Suppressor macrophage (primary cell): ENCODE measurements around the gene EEA1.

ENCODE experiments used
- DNase-seq, 4 experiments: peaks; one replicate each; pipeline ENCODE4 v3.0.0-alpha.2; 2020 to 2022

Gene EEA1

DNA sequence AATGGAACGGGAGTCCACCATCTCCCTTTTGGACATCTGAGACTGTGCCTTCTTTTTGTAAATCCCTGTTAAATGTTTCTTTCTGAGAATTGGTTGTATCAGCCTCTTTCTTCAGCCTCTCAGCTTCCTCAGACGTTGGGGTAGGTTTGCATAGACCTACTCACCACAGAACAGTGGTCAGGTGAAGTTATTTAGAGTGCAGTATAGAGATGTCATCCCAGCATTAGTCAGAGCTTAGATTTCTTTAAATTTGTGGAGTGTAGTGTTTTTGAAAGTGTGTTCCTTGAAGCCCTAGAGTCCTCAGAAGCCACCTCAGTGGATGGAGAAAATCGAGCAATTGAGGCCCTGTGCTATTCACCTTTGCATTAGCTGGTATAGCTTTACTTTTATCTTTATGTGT is 8.9 kb upstream of the EEA1 start:
- DNase-seq, result no peak

DNA sequence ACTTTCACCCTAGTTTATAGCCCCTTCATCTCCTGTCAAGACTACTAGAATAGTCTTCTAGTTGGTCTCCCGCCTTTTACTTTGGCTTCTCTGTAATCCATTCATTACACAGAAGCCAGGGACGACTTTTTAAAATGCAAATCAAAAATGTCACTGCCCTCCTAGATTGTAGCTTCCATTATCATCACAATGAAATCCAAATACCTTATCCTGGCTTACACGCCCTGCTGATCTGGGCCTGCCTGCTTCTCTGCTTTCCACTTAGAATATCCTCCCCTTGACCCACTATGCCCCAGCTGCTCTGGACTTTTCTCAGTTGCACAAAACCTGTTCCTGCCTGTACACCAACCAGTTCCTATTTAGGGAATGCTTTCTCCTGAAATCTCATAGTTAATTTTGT is 4.5 kb upstream of the EEA1 start:
- DNase-seq, result no peak

DNA sequence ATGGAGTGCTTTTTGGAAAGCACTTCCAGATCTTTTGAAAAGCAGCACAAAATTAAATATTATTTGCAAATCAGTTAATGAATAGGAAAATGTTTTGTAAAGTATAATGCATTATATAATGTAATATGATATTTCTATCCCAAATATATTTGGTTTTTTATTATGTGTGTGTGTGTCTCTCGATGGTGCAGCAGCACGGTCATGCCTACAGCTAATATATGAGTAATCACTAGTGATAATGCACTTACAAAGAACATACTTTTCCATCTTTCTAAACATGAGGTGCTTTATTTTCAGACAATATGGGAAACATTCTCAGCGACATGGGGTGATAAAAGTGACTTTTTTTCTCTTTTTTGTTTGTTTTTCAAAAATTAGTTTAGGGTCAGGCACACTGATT is 1.3 kb upstream of the EEA1 start:
- DNase-seq, result no peak

DNA sequence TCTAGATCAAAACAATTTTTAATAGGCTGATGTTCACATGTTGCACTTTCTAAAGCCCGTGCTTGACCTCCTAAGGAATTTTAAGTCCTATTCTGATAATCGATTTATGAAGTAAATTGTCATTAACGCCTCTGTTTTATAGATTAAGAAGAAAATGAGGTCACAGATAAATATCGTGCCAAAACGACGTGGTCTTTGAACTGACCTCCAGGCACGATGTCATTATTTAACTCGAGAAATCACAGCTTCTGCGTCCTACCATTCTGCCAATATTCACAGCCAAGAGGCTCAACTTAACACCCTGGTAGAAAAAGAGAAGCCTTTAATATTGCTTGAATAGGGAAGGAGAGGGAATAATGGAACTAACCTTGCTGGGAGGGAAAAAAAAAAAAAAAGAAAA is 888 bp upstream of the EEA1 start:
- DNase-seq, result peak in 3 of 4 experiments; percentile 21 to 46 (median 37)

DNA sequence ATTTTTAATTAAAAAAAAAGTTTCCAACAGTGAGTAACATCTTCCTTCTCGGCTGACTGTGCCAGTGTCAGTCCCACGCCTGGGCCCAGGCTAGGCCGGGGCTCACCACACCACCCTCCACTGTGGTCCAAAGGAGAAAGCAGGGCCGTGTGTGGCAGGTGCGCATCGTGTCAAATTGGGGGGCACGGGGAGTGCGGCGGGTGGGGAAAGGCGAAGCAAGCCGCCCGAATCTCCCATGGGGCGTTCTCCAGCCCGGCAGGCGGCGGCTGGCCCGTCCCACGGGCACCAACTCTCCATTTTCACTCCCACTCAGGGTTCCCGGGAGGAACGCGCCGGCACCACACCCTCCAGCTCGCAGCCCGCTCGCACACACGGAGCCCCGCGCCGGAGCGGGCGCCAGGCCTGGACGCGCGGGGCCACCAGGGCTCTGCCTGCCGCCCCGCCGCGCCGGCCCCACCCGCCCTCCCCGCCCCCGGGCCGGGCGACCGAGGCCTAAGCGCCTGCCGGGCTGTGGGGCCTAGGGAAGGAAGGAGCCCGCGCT is 604 bp downstream of the EEA1 start:
- DNase-seq, result peak in 2 of 4 experiments; percentile 53 to 70

DNA sequence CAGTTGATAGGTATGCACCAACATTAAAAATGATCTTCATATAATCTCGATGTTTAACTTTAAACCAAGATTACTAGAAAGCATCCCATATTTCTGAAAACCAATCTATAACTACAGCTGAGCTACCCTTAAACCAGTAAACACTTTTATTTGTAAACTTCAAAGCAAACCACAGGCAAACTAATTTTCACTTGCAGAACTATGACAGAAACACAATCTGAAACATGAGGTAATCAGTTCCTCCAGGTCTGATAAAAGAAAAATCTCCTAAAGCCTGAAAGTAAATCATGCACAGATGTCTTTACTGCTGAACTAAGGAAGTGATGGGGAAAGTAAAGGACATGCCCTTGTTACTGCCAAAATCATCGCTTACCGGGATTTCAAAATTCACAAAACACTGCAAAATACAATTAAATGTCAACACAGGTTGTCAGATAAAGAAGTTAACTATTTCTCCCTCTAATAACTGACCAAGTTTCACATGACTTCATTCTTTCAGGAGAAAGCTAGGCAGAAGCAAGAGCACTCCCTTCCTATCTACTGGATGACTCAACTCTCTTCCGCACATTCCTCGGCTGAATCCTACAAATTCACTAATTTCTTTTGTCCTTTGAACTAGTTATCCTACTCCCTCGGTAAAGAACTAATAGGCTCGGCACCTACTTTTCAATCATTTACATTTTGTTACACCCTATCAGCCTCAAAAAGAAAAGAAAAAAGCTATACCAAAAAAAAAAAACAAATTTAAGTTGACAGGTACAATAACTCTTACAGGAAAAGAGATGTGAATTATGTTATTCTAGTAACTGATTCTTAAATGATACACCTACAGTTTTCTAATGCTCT is 1.4 kb downstream of the EEA1 start:
- DNase-seq, result peak; percentile 31 to 63 (median 50)

DNA sequence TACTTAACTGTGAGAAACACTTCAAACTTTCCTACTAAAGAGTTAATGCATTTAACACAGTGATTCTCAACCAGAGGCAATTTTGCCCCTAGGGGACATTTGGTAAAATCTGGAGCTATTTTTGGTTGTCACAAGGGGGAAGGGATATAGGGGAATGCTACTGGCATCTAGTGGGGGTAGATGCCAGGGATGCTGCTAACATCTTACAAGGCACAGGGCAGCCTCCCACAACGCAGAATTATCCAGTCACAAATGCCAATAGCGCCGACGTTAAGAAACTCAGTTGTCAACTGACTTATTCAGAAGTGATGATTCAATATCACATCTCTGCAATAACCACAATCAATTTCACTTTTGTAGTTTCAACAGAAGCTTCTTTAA is 2.0 kb downstream of the EEA1 start:
- peak; percentile 54 to 80 (median 71) for DNase-seq

DNA sequence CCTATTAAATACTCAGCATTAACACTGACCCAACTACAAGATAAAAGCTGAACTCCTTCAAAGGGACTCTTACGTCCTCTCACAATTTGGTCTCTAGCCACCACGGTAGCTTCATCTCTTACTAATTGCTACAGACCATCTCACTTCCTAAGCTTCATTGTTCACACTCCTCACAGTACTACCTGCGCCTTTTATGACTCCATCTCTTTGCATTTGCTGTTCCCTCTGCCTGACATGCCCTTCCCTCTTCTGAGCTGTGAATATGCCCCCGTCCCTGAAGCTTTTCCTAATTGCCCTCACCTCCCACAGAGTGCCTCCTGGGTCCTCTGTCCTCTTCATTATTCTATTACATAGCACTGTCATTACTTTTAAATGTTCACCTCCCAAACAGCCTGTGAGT is 2.5 kb downstream of the EEA1 start:
- no peak for DNase-seq

DNA sequence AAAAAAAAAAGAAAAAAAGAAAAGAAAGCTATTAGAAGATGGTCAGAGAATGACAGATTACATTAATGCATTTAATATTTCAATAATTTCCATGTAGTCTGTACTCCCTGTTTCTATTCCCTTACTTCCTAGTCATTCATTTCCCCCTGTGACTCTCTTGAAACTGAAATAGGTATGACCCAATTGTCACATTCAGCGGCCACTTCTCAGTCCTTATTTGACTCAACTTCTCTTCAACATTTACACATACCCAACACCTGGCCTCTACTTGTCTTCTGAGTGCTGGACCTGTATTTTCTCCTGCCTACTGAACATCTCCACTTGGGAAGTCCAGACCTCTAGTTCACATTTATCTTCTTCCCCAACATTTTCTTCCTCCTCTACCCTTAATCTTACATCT is 7.2 kb downstream of the EEA1 start:
- DNase-seq, result peak in 2 of 4 experiments; percentile 29 to 35

DNA sequence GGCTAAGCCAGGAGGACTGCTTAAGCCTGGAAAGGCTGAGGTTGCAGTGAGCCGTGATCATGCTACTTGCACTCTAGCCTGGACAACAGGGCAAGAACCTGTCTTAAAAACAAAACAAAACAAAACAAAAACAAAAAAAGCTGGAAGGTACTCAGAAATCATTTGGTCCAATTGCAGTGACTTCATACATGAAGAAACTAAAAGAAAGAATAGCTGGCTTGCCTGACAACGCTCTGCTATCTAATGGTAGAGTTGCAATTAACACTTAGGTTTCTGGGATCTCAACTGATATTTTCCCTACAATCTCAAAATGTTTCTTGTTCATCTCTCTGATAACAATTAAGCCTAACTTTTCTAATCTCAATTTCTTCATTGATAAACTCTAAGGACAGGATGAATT is 13.7 kb downstream of the EEA1 start:
- no peak for DNase-seq

DNA sequence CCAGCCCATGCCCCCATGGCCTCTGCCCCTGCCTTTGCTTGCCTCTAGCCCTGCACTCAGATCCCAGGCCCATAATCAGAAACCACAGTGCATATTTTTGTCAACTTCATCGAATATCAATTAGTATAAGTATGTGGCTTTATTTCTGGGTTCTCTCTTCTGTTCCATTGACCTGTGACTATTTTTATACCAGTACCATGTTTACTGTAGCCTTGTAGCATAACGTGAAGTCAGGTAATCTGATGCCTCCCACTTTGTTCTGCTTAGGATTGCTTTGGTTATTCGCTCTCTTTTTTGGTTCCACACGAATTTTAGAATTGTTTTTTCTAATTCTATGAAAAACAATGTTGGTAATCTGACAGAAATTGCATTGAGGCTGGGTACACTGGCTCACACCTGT is 14.9 kb downstream of the EEA1 start:
- DNase-seq, result no peak

DNA sequence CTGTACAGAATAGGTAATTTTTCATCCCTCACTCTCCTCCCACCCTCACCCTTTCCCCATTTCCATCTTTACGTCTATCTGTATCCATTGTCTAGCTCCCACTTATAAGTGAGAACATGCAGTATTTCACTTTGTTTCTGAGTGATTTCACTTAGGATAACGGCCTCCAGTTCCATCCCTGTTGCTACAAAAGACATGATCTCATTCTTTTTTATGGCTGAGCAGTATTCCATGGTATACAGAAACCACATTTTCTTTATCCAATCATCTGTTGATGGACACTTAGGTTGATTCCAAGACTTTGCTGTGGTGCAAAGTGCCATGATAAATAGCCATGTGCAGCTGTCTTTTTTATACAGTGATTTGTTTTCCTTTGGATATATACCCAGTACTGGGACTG is 16.4 kb downstream of the EEA1 start:
- DNase-seq, result no peak

DNA sequence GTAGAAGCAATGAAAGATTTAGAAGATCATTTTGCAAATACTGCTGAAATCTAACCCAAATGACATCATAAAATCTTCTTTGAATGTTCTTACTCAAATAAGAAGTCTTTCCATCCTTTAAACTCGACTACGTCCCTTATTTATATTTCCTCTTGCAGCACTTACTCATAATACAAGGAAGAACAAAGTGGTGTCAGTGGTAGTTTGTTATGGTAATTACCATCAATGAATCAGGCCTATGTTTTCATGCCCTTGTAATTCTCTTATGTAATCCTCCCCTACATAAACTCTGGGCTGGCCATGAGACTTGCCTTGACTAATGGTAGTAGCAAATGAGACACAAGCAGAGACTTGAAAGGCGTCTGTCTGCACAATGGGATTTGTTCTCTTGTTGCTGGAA is 17.0 kb downstream of the EEA1 start:
- peak; percentile 54 to 84 (median 65) for DNase-seq

DNA sequence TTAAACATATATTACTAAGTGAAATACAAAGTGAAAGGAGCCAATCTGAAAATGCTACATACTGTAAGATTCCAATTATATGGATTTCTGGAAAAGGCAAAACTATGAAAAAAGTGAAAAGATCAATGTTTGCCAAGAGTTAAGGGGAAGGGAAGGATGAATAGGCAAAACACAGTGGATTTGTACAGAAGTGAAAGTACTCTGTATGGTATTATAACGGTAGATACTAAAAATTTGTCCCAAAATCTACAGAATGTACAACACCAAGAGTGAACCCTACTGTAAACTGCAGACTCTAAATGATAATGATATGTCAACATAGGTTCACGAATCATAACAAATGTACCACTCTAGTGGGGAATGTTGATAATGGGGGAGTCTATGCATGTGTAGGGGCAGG is 17.8 kb downstream of the EEA1 start:
- peak in 2 of 4 experiments; percentile 29 for DNase-seq

DNA sequence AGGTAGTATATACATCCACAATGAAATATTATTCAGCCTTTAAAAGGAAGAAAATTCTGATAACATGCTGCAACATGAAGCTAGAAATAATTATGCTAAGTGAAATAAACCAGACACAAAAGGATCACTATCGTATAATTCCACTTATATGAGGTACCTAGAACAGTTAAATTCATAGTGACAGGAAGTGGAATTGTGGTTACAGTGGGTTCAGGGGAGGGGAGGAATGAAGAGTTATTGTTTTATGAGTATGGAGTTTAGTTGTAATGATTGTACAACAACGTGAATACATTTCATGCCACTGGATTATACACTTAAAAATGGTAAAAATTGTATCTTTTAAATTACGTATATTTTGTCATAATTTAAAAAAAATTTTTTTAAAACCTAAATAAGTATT is 21.0 kb downstream of the EEA1 start:
- DNase-seq, result no peak

DNA sequence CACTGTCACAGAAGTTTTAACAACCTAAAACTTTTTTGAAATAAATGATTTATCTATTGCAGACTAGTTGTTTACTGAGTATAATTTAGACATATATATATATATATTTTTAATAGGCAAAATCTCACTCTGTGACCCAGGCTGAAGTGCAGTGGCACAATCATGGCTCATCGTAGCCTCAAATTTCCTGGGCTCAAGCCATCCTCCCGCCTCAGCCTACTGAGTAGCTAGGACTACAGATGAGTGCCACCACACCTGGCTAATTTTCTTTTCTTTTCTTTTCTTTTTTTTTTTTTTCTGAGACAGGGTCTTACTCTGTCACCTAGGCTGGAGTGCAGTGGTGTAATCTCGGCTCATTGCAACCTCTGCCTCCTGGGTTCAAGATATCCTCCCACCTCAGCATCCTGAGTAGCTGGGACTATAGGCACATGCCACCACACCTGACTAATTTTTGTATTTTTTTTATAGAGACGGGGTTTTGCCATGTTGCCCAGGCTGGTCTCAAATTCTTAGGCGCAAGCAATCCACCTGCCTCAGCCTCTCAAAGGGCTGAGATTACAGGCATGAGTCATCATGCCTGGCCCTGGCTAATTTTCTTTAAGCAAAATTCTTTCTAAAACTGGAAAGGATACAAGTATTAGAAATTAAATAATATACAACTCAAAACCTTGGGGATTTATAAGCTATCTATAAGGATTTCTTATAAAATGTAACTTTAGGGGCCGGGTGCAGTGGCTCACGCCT is 23.1 kb downstream of the EEA1 start:
- no peak for DNase-seq

DNA sequence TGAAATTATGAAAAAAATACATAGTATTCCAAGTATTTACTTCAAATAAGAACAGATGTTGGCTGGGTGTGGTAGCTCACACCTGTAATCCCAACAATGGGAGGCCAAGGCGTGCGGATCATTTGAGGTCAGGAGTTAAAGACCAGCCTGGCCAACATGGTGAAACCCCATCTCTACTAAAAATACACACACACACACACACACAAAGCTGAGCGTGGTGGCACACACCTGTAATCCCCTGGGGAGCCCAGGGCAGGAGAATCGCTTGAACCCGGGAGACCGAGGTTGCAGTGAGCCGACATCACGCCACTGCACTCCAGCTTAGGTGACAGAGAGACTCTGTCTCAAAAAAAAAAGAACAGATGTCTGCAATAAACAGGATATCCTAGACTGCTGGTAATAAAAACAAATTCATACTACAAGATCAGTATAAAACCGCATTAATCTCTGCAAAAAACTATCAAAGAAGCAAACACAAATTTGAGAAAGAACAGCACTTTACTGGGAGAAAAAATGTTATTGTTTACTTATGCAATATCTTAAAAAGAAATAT is 23.8 kb downstream of the EEA1 start:
- DNase-seq, result no peak

DNA sequence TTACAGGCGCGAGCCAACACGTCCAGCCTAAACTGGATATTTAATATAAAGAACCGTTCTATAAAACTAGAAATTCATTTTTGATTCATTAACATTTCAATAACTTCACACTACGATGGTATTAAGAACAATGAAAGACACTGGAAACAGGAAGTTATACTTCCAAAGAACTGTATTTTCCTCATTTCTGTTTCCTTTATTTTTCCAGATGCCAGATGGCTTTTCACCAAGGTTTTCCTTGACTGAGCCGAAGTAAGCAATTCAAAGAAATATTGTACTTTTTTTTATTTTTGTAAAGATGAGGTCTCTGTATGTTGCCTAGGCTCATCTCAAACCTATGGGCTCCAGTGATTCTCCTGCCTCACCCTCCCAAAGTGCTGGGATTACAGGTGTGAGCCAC is 28.2 kb downstream of the EEA1 start:
- no peak for DNase-seq

DNA sequence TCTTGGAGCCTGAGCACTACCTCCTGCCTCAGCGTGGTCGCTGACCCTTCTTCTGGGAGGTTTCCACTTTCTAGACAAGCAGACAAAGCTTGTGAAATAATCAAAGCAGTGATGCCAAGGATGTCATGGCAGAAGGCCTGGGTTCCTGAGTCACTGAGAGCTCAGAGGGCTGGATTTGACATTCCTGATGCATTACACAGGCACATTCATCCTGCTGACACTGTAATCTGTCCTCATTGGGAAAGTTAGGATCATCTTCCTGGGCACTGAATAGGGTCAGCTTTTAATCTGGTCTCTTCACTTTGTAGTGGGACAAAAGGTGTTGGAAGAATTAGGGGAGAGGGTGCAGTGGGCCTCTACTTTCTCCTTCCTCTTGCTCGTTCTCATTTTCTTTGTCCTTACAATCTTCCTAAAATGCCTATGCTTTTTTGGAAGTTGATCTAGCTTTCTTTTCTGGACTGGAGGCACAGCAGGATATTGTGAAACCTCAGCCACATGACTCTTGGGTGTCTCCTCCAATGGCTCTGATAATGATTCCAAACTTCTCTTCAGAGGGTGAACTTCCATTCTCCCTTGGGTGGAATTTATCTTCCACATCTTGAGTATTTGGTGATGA is 29.6 kb downstream of the EEA1 start:
- DNase-seq, result peak; percentile 20 to 66 (median 49)

DNA sequence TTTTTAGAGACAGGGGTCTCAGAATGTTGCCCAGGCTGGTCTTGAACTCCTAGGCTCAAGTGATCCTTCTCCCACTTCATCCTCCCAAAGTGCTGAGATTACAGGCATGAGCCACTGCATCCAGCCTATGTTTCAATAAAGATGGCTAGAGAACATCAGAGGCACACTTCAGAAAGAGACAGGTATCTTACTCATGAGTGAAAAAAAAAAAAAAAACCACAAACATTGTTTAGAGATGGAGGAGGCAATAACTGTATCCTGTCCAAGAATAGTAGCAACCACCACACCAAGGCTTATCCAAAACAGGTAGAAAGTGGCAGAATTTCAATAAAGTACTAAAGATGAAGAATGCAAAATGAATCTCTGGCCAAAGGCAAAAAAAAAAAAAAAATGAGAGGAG is 30.3 kb downstream of the EEA1 start:
- DNase-seq, result no peak

DNA sequence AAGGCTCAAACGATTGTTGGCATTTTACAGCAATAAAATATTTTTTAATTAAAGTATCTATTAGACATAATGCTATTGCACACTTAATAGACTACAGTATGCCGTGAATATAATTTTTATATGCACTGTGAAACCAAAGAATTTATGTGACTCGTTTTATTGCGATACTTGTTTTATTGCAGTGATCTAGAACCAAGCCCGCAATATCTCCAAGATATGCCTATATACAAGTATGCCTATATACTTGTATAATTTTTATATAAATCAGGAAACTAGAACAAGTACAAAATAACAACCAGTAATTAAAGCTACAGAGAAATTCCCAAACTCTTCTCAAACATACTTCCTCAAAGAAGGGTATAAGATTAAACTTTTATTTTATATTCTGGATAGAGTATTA is 31.3 kb downstream of the EEA1 start:
- DNase-seq, result no peak

DNA sequence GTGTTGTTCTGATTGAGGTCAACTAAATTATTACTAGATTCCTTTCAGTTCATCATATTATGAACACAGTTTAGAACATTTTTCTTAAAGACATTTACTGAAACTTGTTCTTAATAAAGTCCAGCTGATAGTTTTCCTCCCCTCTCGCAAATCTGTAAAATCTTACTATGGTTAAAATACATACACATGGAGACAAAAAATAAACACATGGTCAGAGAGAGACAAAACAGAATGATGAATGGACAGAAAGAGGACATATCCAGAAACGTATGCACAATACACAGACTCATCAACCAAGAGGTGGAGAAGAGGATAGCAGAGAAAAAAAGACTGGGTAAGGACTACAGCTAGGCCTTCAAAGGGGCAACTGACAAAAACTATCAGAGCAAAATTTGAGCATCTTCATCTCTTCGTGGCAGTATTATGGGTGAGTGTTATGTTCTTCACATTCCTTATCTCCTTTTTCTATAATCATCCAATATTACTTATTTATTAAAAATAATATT is 38.4 kb downstream of the EEA1 start:
- DNase-seq, result no peak

DNA sequence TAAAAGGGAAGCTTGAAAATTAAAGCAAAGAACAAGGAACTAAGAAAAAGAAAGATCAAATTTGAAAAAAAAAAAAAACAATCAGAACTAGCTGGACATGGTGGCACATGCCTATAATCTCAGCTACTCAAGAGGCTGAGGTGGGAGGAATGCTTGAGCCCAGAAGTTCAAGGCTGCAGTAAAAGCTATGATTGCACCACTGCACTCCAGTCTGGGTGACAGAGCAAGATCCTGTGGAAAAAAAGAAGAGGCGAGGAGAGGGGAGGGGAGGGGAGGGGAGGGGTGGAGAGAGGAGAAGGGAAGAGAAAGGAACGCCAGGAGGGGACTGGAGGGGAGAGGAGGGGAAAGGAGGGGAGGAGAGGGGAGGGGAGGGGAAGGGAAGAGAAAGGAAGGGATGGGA is 43.0 kb downstream of the EEA1 start:
- peak in 2 of 4 experiments; percentile 4 to 18 for DNase-seq
